SU-DHL-6 (cell line): Measurements from ENCODE around the gene ADAMTS19.

Experiments used
- H2AFZ ChIP-seq: fragments of 200-600 bp; sonication (generic); 2 replicates; pipeline ENCODE4 v1.6.1; 2014; ENCODE audit warnings: low read depth, mild to moderate bottlenecking, moderate library complexity, mixed read lengths, antibody characterized with exemption, low read length; ENCODE audit not compliant: severe bottlenecking
- H3F3A ChIP-seq: fragments of 200-600 bp; shearing (Covaris generic); 2 replicates; pipeline ENCODE4 v1.6.0; 2016; ENCODE audit warnings: antibody characterized with exemption, mild to moderate bottlenecking; ENCODE audit not compliant: insufficient read depth
- H3K27ac ChIP-seq: fragments of 200-600 bp; sonication (generic); 2 replicates; pipeline ENCODE4 v1.5.1; 2016; ENCODE audit warnings: low read depth, mild to moderate bottlenecking, low read length, moderate library complexity, mixed read lengths
- H3K27me3 ChIP-seq: fragments of 200-600 bp; sonication (generic), shearing (Covaris generic); 2 replicates; pipeline ENCODE4 v1.6.0; 2014; ENCODE audit warnings: mild to moderate bottlenecking, low read length
- H3K36me3 ChIP-seq: fragments of 200-600 bp; sonication (generic); 2 replicates; pipeline ENCODE4 v1.6.1; 2014; ENCODE audit warnings: mild to moderate bottlenecking, low read length, mixed read lengths
- H3K4me2 ChIP-seq: fragments of 300-600, 200-600 bp; shearing (Covaris generic), sonication (generic); 2 replicates; pipeline ENCODE4 v1.6.0; 2014; ENCODE audit warnings: low read length, low read depth, mild to moderate bottlenecking; ENCODE audit not compliant: poor library complexity, severe bottlenecking
- H3K4me3 ChIP-seq: fragments of 200-600 bp; sonication (generic); 2 replicates; pipeline ENCODE4 v1.5.1; 2014; ENCODE audit warnings: antibody characterized with exemption, low read length, mild to moderate bottlenecking, mixed read lengths; ENCODE audit not compliant: insufficient read depth, poor library complexity, severe bottlenecking
- H3K79me2 ChIP-seq: fragments of 200-600 bp; sonication (generic); 2 replicates; pipeline ENCODE4 v1.6.1; 2014; ENCODE audit warnings: mild to moderate bottlenecking, low read length, moderate library complexity; ENCODE audit not compliant: insufficient read depth
- H3K9ac ChIP-seq: fragments of 200-600 bp; sonication (generic); 2 replicates; pipeline ENCODE4 v1.7.0; 2014; ENCODE audit warnings: mild to moderate bottlenecking, low read length
- H3K9me2 ChIP-seq: fragments of 200-600 bp; sonication (generic); replicated peaks from 2 replicates; pipeline ENCODE4 v1.6.1; 2014; ENCODE audit warnings: low read length; ENCODE audit not compliant: insufficient read depth
- H3K9me3 ChIP-seq: fragments of 200-600 bp; sonication (generic); 2 replicates; pipeline ENCODE4 v1.6.1; 2014; ENCODE audit warnings: low read length, mixed read lengths; ENCODE audit not compliant: insufficient read depth
- H4K20me1 ChIP-seq: fragments of 200-600 bp; sonication (generic); 2 replicates; pipeline ENCODE4 v1.6.1; 2014; ENCODE audit warnings: low read depth, mild to moderate bottlenecking, antibody characterized with exemption, low read length, moderate library complexity, mixed read lengths
- EZH2phosphoT487 ChIP-seq: fragments of 200-600 bp; sonication (generic), shearing (Covaris generic); conservative IDR thresholded peaks from 2 replicates; pipeline ENCODE4 v1.6.1; 2018; ENCODE audit warnings: mild to moderate bottlenecking, antibody characterized with exemption, low read length, moderate library complexity, mixed read lengths
- TF ChIP-seq, protein P1 (sequence below): fragments of 200-600 bp; sonication (generic); IDR thresholded peaks from one replicate; pipeline ENCODE4 v1.5.1; 2017; ENCODE audit warnings: antibody characterized with exemption, mild to moderate bottlenecking, low read length, moderate library complexity; ENCODE audit not compliant: insufficient read depth, poor library complexity, severe bottlenecking

ADAMTS19 gene, protein sequence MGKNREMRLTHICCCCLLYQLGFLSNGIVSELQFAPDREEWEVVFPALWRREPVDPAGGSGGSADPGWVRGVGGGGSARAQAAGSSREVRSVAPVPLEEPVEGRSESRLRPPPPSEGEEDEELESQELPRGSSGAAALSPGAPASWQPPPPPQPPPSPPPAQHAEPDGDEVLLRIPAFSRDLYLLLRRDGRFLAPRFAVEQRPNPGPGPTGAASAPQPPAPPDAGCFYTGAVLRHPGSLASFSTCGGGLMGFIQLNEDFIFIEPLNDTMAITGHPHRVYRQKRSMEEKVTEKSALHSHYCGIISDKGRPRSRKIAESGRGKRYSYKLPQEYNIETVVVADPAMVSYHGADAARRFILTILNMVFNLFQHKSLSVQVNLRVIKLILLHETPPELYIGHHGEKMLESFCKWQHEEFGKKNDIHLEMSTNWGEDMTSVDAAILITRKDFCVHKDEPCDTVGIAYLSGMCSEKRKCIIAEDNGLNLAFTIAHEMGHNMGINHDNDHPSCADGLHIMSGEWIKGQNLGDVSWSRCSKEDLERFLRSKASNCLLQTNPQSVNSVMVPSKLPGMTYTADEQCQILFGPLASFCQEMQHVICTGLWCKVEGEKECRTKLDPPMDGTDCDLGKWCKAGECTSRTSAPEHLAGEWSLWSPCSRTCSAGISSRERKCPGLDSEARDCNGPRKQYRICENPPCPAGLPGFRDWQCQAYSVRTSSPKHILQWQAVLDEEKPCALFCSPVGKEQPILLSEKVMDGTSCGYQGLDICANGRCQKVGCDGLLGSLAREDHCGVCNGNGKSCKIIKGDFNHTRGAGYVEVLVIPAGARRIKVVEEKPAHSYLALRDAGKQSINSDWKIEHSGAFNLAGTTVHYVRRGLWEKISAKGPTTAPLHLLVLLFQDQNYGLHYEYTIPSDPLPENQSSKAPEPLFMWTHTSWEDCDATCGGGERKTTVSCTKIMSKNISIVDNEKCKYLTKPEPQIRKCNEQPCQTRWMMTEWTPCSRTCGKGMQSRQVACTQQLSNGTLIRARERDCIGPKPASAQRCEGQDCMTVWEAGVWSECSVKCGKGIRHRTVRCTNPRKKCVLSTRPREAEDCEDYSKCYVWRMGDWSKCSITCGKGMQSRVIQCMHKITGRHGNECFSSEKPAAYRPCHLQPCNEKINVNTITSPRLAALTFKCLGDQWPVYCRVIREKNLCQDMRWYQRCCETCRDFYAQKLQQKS

DNA sequence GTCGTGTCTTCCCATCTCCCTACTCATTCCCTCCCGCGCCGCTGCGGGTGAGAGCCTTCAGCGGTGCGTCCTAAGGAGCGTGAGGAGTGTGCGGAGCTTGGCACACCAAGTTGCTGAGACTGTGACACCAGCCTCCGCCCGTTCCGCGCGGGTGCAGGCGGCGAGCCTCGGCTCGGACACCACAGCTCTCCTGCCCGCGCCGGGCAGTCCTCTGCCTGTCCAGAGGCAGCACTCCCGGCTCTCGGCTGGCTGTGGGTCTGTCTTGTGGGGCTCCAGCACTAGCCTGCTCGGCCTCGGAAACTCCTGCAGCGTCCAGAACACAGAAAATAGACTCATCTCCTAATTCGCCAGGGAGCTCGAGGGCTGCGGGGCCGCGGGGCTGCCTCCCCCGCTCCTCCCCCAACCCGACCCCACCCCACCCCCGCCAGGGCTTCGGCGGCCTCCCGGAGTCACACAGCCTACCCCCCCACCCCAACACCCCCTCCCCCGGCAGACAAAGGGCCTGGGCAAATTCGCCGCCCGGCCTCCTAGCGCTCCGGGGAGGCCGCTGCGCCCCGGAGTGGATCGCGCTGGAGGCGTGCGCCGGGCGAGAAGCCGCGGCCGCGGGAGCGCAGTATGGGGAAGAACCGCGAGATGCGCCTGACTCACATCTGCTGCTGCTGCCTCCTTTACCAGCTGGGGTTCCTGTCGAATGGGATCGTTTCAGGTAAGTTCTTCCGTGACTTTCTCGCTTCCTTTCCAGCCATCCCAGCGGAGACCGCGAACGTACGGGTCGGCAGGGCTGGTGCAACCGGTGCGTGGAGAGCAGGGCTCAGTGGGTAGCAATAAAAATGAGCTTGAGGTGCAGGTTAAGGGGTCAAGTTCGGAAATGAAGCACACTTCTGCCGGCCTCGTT is at the start of gene ADAMTS19:
TSS of gene ADAMTS19 (plus strand) at position 522 of the 895 bp plus-strand sequence. CDS start at position 616, 94 bp downstream.
- H3K4me2 ChIP-seq = no peak within 1 kb of the TSS
- H3K36me3 ChIP-seq = no peaks in the 10 kb centered on the region
- H3K27ac ChIP-seq = no peak within 1 kb of the TSS
- H3K4me3 ChIP-seq = no peak within 1 kb of the TSS
- H3K79me2 ChIP-seq = no peaks in the 10 kb centered on the region
- no peaks in the 10 kb centered on the region for H3F3A ChIP-seq
- H3K9ac ChIP-seq = no peak within 1 kb of the TSS
- H4K20me1 ChIP-seq = no peaks in the 10 kb centered on the region
- no peaks in the 10 kb centered on the region for H3K9me2 ChIP-seq
- TF ChIP-seq EZH2phosphoT487 = no peak
- TF ChIP-seq, protein P1, sequence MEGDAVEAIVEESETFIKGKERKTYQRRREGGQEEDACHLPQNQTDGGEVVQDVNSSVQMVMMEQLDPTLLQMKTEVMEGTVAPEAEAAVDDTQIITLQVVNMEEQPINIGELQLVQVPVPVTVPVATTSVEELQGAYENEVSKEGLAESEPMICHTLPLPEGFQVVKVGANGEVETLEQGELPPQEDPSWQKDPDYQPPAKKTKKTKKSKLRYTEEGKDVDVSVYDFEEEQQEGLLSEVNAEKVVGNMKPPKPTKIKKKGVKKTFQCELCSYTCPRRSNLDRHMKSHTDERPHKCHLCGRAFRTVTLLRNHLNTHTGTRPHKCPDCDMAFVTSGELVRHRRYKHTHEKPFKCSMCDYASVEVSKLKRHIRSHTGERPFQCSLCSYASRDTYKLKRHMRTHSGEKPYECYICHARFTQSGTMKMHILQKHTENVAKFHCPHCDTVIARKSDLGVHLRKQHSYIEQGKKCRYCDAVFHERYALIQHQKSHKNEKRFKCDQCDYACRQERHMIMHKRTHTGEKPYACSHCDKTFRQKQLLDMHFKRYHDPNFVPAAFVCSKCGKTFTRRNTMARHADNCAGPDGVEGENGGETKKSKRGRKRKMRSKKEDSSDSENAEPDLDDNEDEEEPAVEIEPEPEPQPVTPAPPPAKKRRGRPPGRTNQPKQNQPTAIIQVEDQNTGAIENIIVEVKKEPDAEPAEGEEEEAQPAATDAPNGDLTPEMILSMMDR = no peak
- no peaks in the 10 kb centered on the region for H3K9me3 ChIP-seq
- H2AFZ ChIP-seq = no peak within 1 kb of the TSS
- no peaks in the 10 kb centered on the region for H3K27me3 ChIP-seq

DNA sequence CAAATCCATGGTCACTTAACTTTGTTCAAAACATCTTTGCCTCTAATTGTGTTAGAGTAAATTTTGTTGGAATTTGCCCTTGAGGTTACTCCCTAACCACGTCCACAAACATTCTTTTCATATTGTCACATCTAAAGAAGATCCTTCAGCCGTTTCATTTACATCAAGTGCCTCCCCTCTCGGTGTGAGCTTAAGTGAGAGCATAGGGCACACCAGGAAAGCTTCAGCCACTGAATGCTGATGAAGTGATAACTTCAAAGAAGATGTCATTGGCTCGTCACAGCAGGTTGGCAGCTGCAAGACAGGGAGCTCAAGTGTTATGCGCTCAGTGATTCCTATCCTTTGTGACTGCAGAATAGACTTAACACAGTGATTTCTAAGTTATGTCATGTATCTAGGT is 49.6 kb upstream of the ADAMTS19 start:
- H3K79me2 ChIP-seq = no peaks in the 10 kb centered on the region
- no peaks in the 10 kb centered on the region for H3K27me3 ChIP-seq
- H3K4me2 ChIP-seq = no peak overlapping the region
- TF ChIP-seq, protein P1 = no peak
- no peak for TF ChIP-seq EZH2phosphoT487
- H3K27ac ChIP-seq = no peak overlapping the region
- no peaks in the 10 kb centered on the region for H4K20me1 ChIP-seq
- H3K36me3 ChIP-seq = no peaks in the 10 kb centered on the region; the same call in 1 of the 2 replicates
- H2AFZ ChIP-seq = no peak overlapping the region
- no peaks in the 10 kb centered on the region for H3K9me2 ChIP-seq
- no peaks in the 10 kb centered on the region for H3K9me3 ChIP-seq
- no peak overlapping the region for H3K9ac ChIP-seq
- H3F3A ChIP-seq = no peaks in the 10 kb centered on the region
- H3K4me3 ChIP-seq = no peak overlapping the region

DNA sequence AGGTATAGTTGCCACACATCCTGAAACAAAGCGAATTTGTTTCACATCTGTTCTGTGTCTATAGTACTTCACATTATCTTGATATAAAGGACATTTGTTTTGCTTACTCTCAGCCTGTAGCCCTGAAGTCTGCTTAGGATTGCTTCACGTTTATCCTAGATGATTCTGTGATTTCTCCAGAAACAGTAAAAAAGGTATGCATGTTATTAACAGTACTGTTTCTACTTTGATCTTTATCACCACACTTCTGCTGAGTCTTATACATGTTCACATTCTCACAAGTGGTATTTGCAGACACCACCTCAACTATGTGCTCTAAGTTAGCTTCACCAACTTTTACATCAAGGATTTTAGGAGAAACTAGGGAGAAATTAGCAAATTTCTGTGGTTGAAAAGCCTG is 47.4 kb upstream of the ADAMTS19 start:
- no peaks in the 10 kb centered on the region for H3F3A ChIP-seq
- H3K79me2 ChIP-seq = no peaks in the 10 kb centered on the region
- H3K27me3 ChIP-seq = no peaks in the 10 kb centered on the region
- no peaks in the 10 kb centered on the region for H3K9me2 ChIP-seq
- H3K4me2 ChIP-seq = no peak overlapping the region
- no peaks in the 10 kb centered on the region for H4K20me1 ChIP-seq
- no peak for TF ChIP-seq EZH2phosphoT487
- TF ChIP-seq, protein P1 = no peak
- no peak overlapping the region for H3K4me3 ChIP-seq
- H3K36me3 ChIP-seq = no peaks in the 10 kb centered on the region; the same call in 1 of the 2 replicates
- no peak overlapping the region for H2AFZ ChIP-seq
- no peak overlapping the region for H3K9ac ChIP-seq
- H3K9me3 ChIP-seq = no peaks in the 10 kb centered on the region
- H3K27ac ChIP-seq = no peak overlapping the region
